Thoracic aorta (tissue), 2 donors: ENCODE results near the gene TNRC6B. TPM values are rescaled to one million over a fixed set of nuclear protein-coding genes. Genes with fewer than 3 reads are reported as not detected.

Experiments
- ATAC-seq: fragments of 150-250 bp; one replicate; pipeline ENCODE4 v1.8.0; 2017; ENCODE audit warnings: low read depth; ENCODE audit not compliant: insufficient number of reproducible peaks, low FRiP score
- DNase-seq: peaks from one replicate; pipeline ENCODE4 v3.0.0-alpha.2; 2020; ENCODE audit warnings: low spot score
- H3K27ac ChIP-seq, 2 donors: fragments of 200-600 bp; sonication (generic); 1 replicate in 1 of 2; 2 replicates in 1 of 2; pipeline ENCODE4 v1.5.1; 2016; ENCODE audit warnings: mild to moderate bottlenecking in 2 of 2, moderate library complexity in 2 of 2
- H3K27me3 ChIP-seq: fragments of 200-600 bp; sonication (generic); replicated peaks from 2 replicates; pipeline ENCODE4 v1.6.0; 2016; ENCODE audit warnings: mild to moderate bottlenecking; ENCODE audit not compliant: insufficient read depth
- H3K36me3 ChIP-seq: fragments of 200-600 bp; sonication (generic); one replicate; pipeline ENCODE4 v1.5.1; 2016
- H3K4me1 ChIP-seq, 2 donors: fragments of 200-600 bp; sonication (generic); 1 replicate in 1 of 2; 2 replicates in 1 of 2; pipeline versions ENCODE4 v1.5.1 to v1.6.0; 2016; ENCODE audit warnings: low read depth in 2 of 2, mild to moderate bottlenecking in 1 of 2; ENCODE audit not compliant: control insufficient read depth in 1 of 2
- H3K4me3 ChIP-seq: fragments of 200-600 bp; sonication (generic); 2 replicates; pipeline ENCODE4 v1.5.1; 2016; ENCODE audit warnings: mild to moderate bottlenecking
- H3K9me3 ChIP-seq: fragments of 200-600 bp; sonication (generic); 2 replicates; pipeline ENCODE4 v1.5.1; 2016
- total RNA-seq, 2 donors: library from RNA; depleted of rRNA; stranded (reverse); fragments of >200 nt; gene quantifications; one replicate each; pipeline versions ENCODE4 v1.1.0 to v1.2.3, GENCODE V29; 2016
- TF ChIP-seq, protein P1 (sequence below): fragments of 200-600 bp; sonication (generic); IDR thresholded peaks from one replicate; pipeline ENCODE4 v1.5.1; 2019; ENCODE audit warnings: antibody characterized with exemption

TNRC6B gene
- total RNA-seq, 2 donors from 2014 or later, result 58.5 to 98.0 TPM

DNA sequence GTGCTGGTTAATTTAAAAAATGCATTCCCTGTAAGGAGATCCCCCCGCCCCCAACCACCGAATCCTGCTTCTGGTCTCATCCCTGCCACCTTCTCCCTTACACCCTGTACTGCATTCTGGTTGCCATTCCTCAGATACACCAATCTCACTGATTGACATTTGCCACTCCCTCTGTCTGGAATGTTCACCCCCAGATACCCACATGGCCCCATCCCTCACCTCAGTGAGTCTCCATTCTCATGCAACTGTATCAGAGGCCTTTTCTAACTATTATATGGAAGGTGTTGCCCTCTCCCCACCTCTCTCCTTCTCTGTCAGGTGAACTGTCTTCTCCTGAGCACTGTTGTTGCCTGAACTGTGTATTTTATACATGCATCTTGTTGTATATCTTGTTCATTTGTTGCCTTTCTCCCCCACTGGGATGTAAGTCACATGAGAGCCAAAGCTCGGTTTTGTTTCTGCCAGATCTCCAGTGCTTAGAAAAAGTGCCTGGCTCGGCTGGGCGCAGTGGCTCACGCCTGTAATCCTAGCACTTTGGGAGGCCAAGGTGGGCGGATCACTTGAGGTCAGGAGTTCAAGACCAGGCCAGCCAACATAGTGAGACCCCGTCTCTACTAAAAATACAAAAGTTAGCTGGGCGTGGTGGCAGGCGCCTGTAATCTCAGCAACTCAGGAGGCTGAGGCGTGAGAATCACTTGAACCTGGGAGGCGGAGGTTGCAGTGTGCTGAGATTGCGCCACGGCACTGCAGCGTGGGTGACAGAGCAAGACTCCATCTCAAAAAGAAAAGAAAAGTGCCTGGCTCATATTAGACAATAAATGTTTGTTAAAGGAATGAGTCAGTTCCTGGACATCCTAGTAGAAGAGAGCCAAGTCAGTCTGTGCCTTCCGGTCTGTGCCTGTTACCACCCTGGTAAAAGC is 61.0 kb downstream of the TNRC6B start:
- Histone ChIP-seq H3K4me1 (peaks cover 45 to 50% of the 10 kb centered on the region in 2 donors), H3K4me3 (peak overlapping the region; percentile 44), H3K36me3 (no peaks in the 10 kb centered on the region), H3K9me3 (no peaks in the 10 kb centered on the region), H3K27ac (peak overlapping the region; percentile 60 to 62), H3K27me3 (no peaks in the 10 kb centered on the region)
- DNase-seq (no peak), ATAC-seq (no peak)
- TF ChIP-seq, protein P1, sequence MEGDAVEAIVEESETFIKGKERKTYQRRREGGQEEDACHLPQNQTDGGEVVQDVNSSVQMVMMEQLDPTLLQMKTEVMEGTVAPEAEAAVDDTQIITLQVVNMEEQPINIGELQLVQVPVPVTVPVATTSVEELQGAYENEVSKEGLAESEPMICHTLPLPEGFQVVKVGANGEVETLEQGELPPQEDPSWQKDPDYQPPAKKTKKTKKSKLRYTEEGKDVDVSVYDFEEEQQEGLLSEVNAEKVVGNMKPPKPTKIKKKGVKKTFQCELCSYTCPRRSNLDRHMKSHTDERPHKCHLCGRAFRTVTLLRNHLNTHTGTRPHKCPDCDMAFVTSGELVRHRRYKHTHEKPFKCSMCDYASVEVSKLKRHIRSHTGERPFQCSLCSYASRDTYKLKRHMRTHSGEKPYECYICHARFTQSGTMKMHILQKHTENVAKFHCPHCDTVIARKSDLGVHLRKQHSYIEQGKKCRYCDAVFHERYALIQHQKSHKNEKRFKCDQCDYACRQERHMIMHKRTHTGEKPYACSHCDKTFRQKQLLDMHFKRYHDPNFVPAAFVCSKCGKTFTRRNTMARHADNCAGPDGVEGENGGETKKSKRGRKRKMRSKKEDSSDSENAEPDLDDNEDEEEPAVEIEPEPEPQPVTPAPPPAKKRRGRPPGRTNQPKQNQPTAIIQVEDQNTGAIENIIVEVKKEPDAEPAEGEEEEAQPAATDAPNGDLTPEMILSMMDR, result no peak

DNA sequence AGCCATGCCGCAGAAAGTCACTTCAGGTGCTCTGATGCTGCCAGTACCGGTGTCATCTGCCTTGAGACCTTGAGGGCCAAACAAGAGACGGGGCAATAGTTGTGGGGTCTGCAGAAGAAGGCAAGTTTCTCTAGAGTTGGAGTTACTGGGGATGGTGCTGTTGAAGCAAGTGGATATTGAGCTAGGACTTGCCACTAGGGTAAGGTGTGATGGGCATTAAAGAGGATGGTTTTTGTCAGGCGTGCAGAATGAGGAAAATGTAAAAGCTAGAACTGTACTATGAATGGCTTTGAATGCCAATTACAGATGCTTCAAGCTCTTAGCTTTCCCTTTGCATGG is 61.6 kb downstream of the TNRC6B start:
- H3K27ac ChIP-seq, result peak overlapping the region in 1 of 2 donors; percentile 60
- peak overlapping the region; percentile 44 for H3K4me3 ChIP-seq
- TF ChIP-seq, protein P1, result no peak
- no peaks in the 10 kb centered on the region for H3K36me3 ChIP-seq
- ATAC-seq, result no peak
- DNase-seq, result no peak
- H3K4me1 ChIP-seq, result peaks cover 51 to 55% of the 10 kb centered on the region in 2 donors
- no peaks in the 10 kb centered on the region for H3K9me3 ChIP-seq
- no peaks in the 10 kb centered on the region for H3K27me3 ChIP-seq

DNA sequence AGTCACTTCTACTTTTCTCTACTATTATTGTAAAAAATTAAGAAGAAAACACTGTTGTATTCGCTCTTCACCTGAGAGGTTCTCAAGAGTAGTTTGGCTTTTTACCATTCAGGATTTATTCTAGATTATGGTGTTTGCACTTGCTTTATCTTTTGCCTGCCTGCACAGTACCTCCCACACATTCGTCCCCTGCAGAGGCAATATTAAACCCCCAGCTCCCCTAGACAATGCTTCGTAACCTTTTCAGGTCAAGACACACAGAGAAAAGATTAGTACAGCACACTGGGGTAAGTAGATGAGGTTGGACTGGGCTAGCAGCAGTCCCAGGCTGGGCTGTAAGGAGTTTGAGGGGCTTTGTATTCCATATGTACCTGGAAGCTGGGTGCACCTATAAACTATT is 62.4 kb downstream of the TNRC6B start:
- H3K9me3 ChIP-seq, result no peaks in the 10 kb centered on the region
- no peak overlapping the region for H3K4me3 ChIP-seq
- ATAC-seq (no peak), DNase-seq (no peak)
- no peaks in the 10 kb centered on the region for H3K27me3 ChIP-seq
- H3K4me1 ChIP-seq, result peaks cover 51 to 55% of the 10 kb centered on the region in 2 donors
- TF ChIP-seq, protein P1, result no peak
- no peak overlapping the region for H3K27ac ChIP-seq
- no peaks in the 10 kb centered on the region for H3K36me3 ChIP-seq

DNA sequence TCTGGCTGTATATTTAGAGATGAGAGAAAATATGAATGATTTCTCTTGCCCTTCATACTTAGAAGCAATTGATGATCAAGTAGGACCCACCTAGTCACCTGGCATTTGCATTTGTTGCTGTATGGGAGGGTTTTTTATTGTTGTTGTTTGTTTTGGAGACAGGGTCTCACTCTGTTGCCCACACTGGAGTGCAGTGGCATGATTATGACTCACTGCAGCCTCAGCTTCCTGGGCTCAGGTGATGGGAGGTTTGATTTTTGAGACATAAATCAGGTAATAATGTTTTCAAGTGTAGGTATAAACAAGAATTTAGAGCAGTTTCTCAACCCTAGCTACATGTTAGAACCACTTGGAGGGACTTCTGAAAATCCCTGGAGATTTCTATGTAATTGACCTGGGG is 63.0 kb downstream of the TNRC6B start:
- ATAC-seq (no peak), DNase-seq (no peak)
- Histone ChIP-seq H3K9me3 (no peaks in the 10 kb centered on the region), H3K27me3 (no peaks in the 10 kb centered on the region), H3K27ac (no peak overlapping the region), H3K4me1 (peaks cover 46 to 50% of the 10 kb centered on the region in 2 donors), H3K36me3 (no peaks in the 10 kb centered on the region), H3K4me3 (no peak overlapping the region)
- TF ChIP-seq, protein P1, result no peak

DNA sequence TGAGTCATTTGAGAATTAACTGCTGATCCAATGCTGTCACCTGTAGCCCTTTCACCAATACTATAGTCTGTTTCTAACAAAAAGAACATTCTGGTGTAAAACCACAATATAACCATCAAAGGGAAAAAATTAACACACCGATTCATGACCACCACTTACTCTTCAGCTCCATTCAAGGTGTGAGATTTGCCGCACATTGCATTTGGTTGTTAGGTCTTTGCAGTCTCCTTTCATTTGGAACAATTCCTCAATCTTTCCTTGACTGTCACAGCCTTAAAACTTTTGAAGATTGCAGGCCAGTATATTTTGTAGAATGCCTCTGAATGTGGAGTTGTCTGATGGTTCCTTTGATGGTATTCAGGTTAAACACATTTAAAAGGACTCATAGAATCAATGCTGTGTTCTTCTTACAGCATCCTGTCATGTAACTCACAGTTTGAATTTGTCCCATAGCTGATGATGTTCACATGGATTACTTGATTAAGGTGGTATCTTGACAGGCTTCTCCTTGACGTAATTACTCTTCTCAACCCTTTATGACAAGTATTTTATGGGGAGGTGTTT is 63.6 kb downstream of the TNRC6B start:
- H3K27me3 ChIP-seq, result no peaks in the 10 kb centered on the region
- H3K4me1 ChIP-seq, result peaks cover 44 to 45% of the 10 kb centered on the region in 2 donors
- ATAC-seq, result no peak
- DNase-seq, result no peak
- TF ChIP-seq, protein P1, result no peak
- H3K27ac ChIP-seq, result no peak overlapping the region
- H3K4me3 ChIP-seq, result no peak overlapping the region
- H3K36me3 ChIP-seq, result no peaks in the 10 kb centered on the region
- H3K9me3 ChIP-seq, result no peaks in the 10 kb centered on the region
